Stimulated activated CD4-positive, alpha-beta T cell treated with anti-CD3 and anti-CD28 coated beads, Interleukin-1b, Interleukin-23, amount 100 ng/mL, for 48 hours (primary cell): ENCODE data around the gene CYP2A13.
"Not testable (repeated sequence)": the region's sequence is repeated elsewhere in the genome, so short reads cannot be mapped to it uniquely, and the experiment has no call there.

Experiments
- DNase-seq: peaks from one replicate; pipeline ENCODE4 v3.0.0-alpha.2; 2020

The CYP2A13 gene, protein sequence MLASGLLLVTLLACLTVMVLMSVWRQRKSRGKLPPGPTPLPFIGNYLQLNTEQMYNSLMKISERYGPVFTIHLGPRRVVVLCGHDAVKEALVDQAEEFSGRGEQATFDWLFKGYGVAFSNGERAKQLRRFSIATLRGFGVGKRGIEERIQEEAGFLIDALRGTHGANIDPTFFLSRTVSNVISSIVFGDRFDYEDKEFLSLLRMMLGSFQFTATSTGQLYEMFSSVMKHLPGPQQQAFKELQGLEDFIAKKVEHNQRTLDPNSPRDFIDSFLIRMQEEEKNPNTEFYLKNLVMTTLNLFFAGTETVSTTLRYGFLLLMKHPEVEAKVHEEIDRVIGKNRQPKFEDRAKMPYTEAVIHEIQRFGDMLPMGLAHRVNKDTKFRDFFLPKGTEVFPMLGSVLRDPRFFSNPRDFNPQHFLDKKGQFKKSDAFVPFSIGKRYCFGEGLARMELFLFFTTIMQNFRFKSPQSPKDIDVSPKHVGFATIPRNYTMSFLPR

DNA sequence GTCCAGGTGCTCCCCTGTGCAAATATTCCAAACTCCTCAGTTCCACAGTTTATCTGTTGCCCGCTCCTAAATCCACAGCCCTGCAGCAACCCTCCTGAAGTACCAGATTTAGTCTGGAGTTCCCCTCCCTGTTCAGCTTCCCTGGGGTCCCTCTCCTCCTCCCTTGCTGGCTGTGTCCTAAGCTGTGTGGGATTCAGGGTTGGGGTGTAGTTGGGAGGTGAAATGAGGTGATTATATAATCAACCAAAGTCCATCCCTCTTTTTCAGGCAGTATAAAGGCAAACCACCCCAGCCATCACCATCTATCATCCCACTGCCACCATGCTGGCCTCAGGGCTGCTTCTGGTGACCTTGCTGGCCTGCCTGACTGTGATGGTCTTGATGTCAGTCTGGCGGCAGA, at the start of gene CYP2A13:
Gene CYP2A13 (plus strand): TSS at position 301 of the 400 bp plus-strand sequence. CDS start 21 bp downstream, at position 322.
- DNase-seq: no peak

DNA sequence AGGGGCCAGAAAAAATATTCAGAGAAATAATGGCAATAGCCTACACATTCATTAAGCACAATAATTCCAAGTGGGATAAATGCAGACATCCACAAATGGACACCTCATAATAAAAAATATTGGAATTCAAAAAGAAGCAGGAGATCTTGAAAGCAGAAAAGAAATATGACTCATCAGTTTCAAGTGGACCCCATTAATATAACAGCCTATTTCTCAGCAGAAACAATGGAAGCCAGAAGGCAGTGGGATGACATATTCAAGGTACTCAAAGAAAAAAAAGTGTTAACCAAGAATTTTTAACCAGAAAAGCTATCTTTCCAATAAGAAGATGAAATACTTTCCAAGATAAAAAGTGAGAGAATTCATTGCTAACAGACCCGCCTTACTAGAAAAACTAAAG, 48.4 kb upstream of the CYP2A13 start:
- DNase-seq: no peak

DNA sequence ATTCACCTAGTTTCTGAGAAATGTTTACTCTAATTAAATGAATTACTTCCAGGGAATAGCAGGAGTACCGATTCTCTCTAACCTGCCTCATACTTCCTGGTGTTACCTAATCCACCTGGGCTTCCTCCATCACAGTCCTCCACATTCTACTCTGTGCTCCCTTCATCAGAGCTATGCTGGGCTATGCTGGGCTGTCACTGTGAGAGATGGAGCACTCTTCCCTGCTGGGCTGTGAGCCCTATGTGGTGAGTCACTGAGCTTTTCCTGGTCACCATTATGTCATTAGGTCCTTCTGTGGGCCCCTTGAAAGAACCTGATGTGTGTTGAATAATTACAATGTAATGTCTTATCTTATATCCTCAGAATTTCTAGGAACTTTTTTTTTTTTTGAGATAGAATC, 43.2 kb upstream of the CYP2A13 start:
- not testable (repeated sequence) for DNase-seq

DNA sequence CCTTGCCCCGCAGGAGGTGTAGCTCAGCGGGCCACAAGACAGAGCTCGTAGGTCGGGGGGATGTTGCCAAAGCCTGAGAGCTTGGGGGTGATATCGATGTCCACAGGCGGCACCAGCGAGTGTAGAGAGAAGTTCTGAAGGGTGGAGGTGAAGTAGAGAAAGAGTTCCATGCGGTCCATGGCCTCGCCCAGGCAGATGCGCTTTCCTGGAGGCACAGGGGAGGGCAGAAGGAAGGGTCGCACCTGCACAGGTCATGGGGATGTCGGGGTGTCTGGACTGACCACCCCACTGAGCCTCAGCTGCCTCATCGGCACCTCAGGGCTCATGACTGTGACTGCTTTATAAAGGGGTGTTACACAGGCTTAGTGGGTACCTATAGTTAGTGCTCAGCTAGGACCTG, 37.8 kb upstream of the CYP2A13 start:
- DNase-seq: no peak

DNA sequence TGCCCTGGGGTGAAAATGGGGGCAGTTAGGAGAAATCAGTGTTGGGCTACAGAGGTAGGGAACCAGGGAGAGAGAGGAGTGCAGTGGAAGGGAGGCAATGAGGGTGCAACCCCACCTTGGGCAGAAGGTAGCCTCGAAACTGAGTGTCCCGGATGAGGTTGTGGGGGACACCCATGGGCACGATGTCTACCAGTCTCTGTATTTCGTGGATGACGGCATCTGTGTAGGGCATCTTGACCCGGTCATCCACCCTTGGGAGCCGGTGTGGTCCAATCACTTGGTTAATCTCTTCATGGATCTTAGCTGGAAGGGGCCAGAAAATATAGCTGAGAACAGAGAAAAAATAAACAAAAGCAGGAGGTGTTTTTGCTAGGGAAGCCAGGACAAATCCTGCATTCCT, 36.1 kb upstream of the CYP2A13 start:
- DNase-seq: not testable (repeated sequence)

DNA sequence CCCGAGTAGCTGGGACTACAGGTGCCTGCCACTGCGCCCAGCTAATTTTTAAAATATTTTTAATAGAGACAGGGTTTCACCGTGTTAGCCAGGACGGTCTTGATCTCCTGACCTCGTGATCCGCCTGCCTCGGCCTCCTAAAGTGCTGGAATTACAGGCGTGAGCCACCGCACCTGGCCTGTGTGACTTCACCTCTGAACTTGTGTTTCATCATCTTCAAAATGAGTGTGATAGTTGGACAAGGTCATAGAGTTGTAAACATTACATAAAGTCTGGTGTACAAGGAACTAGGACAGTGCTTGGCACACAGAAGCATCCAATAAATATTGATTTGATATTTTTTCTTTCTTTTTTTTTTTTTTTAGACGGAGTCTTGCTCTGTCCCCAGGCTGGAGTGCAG, 34.9 kb upstream of the CYP2A13 start:
- DNase-seq: not testable (repeated sequence)

DNA sequence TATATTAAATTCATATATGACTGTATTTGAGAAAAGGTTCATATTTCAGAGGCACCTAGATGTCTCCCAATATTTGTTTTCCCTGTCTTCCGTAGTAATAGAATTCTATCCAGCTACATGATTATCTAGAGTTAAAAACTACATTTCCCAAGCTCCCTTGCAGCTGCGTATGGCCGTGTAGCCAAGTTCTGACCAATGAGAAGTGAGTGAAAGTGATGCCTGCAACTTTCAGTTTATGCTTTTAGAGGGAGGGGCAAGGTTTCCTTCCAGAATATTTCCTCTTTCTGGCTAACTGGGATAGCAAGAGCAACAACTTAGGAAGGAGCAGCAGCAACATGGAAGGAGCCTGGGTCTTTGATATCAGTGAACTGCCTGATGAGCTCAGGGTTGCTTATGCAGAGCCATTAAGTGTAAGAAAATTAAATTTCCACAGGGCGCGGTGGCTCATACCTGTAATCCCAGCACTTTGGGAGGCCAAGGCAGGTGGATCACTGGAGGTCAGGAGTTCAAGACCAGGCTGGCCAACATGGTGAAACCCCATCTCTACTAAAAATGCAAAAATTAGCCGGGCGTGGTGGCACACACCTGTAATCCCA, 23.2 kb upstream of the CYP2A13 start:
- DNase-seq: no peak

DNA sequence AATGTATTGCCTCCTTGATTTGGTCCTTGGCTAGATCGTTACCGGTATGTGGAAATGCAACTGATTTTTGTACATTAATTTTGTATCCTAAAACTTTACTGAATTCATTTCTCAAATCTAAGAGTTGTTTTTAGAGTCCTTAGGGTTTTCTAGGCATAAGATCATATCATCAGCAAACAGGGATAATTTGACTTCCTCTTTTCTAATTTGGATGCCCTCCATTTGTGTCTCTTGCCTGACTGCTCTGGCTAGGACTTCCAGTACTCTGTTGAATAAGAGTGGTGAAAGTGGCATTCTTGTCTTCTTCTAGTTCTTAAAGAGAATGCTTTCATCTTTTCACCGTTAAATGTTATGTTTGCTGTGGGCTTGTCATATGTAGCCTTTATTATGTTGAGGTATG, 12.0 kb upstream of the CYP2A13 start:
- no peak for DNase-seq

DNA sequence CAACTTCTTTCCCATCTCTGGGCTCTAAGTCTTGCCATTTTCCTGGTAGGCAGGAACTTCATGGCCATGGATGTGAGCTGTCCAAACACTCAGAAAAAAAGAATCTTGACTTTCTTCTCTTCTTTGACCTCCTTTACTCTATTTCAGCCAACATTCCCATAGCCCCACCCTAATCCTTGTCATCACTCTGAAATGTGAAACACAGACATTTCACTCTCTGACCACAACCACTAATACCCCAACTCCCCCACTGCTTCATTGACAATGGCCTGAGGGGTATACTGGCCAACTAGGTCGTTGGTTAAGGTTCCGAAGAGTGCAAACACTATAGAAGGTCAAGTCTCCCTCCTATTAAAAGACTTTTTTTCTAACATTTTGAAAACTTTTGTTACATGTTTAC, 4.7 kb upstream of the CYP2A13 start:
- no peak for DNase-seq

DNA sequence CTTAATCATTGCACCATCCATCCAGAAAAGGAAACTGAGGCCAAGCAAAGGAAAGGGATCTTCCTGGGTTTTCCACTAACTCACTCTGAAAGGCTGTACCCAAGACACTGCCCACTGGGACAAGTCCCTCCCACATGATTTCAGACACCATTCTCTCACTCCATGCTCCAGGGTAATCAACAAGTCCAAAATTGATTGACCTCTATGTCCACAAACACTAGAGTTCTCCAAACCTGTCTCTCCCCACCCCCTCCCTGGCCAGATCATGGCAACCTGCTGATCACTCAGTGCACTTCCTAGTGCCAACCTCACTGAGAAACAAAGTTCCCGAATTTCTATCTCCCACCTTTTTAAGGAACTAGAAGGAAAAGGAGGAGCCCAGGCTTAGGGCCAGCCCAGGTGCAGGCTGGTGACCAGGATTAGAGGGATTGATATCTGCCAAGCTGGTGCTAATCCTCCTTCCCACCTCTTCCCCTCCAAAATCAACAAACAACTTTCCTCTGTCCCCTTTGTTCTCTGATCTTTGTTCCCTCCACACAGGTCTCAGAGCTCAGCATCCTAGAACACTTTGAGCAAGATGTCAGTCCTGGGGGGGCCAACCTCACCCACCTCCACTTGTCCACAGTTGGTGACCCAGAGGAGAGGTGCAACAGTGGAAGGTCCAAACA, 2.4 kb upstream of the CYP2A13 start:
- DNase-seq: no peak

DNA sequence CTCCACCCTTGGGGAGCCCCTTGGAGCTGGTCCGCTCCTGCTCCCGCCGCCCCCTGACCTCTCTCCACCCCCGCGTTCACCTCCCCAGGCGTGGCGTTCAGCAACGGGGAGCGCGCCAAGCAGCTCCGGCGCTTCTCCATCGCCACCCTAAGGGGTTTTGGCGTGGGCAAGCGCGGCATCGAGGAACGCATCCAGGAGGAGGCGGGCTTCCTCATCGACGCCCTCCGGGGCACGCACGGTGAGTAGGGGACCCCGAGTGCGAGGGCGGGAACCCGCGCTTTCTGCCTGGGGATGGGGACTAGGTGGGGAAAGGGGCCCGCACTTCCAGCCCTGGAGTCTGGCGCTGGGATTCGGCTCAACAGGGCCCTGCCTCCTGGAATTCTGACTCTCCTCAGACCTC, 1.7 kb downstream of the CYP2A13 start:
- DNase-seq: no peak

DNA sequence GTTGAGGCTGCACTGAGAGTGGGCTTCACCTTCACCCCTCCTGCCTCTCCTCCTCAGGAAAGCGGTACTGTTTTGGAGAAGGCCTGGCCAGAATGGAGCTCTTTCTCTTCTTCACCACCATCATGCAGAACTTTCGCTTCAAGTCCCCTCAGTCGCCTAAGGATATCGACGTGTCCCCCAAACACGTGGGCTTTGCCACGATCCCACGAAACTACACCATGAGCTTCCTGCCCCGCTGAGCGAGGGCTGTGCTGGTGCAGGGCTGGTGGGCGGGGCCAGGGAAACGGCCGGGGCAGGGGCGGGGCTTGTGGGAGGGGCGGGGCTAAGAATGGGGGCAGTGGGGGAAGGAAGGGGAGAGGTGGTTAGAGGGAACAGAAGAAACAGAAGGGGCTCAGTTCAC, 7.5 kb downstream of the CYP2A13 start:
- no peak for DNase-seq

DNA sequence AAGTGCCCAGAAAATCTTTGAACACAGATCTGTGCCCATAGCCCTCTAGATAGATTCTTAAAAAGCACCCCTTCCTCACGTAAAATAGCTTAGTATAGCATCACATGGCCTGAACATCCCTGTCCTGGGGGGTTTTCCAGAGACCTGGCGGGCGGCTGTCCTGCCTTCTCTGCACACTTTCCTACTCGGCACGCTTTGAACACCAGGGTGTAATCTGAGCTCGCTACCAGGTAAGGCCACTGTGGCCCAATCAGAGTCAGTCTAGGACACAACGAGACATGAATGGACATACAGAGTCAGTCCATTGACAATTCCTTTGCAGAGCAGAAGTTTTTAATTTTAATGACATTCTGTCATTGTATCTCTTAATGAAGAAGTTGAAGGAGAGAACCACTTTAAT, 8.1 kb downstream of the CYP2A13 start:
- no peak for DNase-seq

DNA sequence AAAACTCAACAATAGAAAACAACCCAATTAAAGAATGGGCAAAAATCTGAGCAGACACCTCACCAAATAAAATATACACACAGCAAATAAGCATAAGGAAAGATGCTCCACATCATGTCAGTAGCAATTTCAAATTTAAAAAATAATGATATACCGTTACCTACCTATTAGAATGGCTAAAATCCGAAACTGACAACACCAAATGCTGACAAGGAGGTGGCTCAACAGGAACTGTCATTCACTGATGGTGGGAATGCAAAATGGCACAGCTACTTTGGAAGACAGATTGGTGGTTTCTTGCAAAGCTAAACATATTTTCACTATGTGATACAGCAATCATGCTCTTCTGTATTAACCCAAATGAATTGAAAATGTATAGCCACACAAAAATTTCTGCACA, 9.1 kb downstream of the CYP2A13 start:
- DNase-seq: no peak

DNA sequence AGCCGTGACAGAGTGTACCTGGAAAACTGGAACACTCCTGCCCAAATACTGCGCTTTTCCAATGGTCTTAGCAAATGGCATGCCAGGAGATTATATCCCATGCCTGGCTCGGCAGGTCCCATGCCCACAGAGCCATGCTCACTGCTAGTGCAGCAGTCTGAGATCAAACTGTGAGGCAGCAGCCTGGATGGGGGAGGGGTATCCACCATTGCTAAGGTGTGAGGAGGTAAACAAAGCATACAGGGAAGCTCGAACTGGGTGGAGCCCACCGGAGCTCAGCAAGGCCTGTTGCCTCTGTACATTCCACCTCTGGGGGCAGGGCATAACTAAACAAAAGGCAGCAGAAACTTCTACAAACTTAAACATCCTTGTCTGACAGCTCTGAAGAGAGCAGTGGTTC, 10.5 kb downstream of the CYP2A13 start:
- no peak for DNase-seq

DNA sequence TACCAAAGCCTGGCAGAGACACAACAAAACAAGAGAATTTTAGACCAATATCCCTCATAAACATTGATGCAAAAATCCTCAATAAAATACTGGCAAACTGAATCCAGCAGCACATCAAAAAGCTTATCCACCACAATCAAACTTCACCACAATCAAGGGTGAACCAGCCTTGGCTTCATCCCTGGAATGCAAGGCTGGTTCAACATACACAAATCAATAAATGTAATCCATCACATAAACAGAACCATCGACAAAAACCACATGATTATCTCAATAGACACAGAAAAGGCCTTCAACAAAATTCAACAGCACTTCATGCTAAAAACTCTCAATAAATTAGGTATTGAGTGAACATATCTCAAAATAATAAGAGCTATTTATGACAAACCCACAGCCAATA, 14.0 kb downstream of the CYP2A13 start:
- DNase-seq: not testable (repeated sequence)

DNA sequence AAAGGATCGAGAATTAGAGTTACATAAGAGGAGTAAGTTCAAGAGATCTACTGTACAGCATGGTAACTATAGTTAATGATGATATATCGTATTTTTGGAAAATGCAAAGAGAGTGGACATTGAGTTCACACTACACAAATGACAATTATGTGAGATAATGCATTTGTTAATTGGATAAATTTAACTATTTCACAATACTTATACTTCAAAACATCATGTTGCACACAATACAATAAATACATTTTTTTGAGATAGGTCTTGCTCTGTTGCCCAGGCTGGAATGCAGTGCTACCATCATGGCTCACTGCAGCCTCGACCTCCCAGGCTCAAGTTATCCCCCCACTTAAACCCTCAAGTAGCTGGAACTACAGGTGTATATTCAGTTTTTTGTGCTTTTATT, 17.9 kb downstream of the CYP2A13 start:
- DNase-seq: no peak

DNA sequence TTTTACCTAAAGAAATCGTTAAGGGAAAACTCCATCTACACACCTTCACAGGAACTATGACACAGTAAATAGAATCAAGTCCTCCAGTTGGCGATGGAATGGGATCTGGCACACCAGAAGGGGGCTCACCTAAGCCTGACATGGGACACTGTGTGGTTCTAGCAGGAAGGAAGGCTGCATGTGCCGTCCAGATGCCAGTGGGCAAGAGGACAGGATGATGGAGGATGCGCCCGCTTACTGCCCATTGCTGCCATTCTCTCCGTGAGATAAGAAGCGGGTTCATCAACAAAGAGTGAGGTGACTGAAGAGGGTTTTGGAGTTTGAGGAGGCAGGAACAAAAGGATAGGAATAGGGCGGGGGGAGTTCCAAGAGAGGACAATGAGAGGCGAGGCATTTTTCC, 23.0 kb downstream of the CYP2A13 start:
- no peak for DNase-seq

DNA sequence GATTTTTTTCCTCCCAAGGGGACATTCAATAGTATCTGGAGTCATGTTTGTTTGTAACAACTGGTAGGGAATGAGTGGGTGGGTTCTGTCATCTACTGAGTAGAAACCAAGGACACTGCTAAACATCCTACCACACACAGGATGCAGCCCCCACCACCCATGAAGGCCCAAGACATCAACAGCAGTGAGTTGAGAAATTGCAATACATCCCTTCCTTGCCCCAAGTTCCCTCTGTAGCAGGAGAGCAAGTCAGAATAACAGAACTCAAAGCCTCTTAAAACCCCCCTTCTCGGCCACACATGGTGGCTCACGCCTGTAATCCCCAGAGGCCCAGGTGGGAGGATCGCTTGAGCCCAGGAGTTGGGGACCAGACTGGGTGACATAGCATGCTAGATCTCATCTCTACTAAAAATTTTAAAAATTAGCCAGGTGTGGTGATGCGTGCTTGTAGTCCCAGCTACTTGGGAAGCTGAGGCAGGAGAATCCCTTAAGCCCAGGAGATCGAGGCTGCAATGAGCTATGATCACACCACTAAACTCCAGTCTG, 23.6 kb downstream of the CYP2A13 start:
- no peak for DNase-seq

DNA sequence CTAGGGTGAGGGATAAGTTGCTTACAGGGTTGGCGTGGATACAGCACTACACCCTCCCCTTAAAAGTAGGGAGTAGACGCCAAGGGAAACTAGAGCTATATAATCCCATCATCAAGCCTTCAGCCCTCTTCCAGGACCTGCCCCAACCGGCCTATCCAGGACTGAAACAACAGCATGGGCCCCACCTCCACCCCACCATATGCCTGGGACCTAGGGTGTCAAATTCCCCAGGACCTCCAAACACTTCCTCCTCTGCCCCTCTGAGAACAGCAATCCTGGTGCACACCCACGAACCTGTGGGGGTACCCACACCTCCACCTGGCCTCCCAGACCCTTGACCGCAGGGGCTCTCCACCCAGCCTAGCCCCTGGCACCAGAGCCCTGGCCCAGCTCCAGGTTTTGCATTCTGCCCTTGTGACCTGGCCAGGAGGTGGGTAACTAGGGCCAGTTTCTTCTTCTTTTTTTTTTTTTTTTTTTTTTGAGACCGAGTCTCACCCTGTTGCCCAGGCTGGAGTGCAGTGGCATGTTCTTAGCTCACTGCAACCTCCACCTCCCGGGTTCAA, 24.6 kb downstream of the CYP2A13 start:
- no peak for DNase-seq

DNA sequence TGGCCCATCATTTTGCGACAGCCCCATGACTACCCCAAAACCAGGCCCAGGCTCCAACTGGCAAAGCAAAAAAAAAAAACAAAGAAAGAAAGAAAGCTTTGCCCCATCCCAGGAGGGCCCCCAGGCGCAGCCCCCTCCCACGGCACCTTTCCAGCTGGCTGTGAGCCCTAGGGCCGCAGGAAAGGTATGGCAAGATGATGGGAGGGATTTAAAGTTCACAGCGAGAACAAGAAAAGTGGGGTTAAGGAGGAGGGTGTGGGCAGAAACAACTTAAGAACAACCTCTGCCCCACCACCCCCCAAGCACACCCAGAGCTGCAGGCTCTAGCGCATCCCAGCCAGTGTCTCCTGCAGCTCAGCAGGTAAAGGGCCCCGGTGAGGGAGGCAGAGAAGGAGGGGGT, 25.9 kb downstream of the CYP2A13 start, which contains the start of gene CYP2F1:
Gene CYP2F1 (plus strand): TSS at position 301 of the 400 bp plus-strand sequence. CDS start 1,757 bp downstream, outside the sequence.
- no peak for DNase-seq

DNA sequence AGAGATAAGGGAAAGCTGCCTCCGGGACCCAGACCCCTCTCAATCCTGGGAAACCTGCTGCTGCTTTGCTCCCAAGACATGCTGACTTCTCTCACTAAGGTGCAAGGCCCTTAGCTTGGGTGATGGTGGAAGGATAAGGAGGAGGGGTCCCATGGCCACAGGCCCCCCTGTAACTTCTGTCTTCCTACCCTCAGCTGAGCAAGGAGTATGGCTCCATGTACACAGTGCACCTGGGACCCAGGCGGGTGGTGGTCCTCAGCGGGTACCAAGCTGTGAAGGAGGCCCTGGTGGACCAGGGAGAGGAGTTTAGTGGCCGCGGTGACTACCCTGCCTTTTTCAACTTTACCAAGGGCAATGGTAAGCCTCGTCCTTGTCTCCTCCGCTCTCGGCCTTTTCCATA, 28.0 kb downstream of the CYP2A13 start:
- DNase-seq: no peak
